Keratinocyte (primary cell): Measurements from ENCODE around the gene SNRNP27.

ENCODE experiments used
- CTCF ChIP-seq, 3 experiments: IDR thresholded peaks in 1 of 3; conservative IDR thresholded peaks in 1 of 3; optimal IDR thresholded peaks in 1 of 3; 2 replicates in 2 of 3; 3 replicates in 1 of 3; pipeline versions ENCODE3 to v1.5.1; 2011; ENCODE audit warnings: low read length in 3 of 3, mild to moderate bottlenecking in 3 of 3, moderate library complexity in 2 of 3, control low read depth in 1 of 3, inconsistent platforms in 1 of 3; ENCODE audit not compliant: insufficient read depth in 2 of 3; ENCODE audit errors: extremely low read depth in 1 of 3
- EZH2 ChIP-seq: IDR thresholded peaks from one replicate; pipeline ENCODE4 v1.6.1; 2012; ENCODE audit warnings: inconsistent platforms, mild to moderate bottlenecking, low read length, moderate library complexity

GRCh38 chr2:69933839-69934613 is 40.3 kb downstream of the SNRNP27 start:
- no peak for TF ChIP-seq EZH2
- no peak for TF ChIP-seq CTCF (optimal IDR thresholded peaks at IDR 0.05 in 1 of 3, IDR thresholded peaks at IDR 0.05 in 1 of 3, conservative IDR thresholded peaks at IDR 0.05 in 1 of 3; ENCODE audit: extremely low read depth in 1 of 3, insufficient read depth in 2 of 3, low read length in 3 of 3)
